CD4-positive, alpha-beta T cell treated with Interleukin-4 for 1 hour (primary cell): ENCODE data around the gene RRP12.
"Not testable (repeated sequence)": the region's sequence is repeated elsewhere in the genome, so short reads cannot be mapped to it uniquely, and the experiment has no call there.

Experiments used
- DNase-seq, 2 donors: peaks; one replicate each; pipeline ENCODE4 v3.0.0-alpha.2; 2020 to 2022

Gene RRP12

GRCh38 chr10:97363071-97363470 is 38.1 kb downstream of the RRP12 start:
- DNase-seq, result no peak

- DNase-seq, result no peak
Observed at GRCh38 chr10:97362310-97363033, 38.7 kb downstream of the RRP12 start.

GRCh38 chr10:97361537-97361901 is 39.6 kb downstream of the RRP12 start:
- DNase-seq, result no peak

- no peak for DNase-seq
Observed at GRCh38 chr10:97360705-97361536, 40.2 kb downstream of the RRP12 start.

GRCh38 chr10:97358781-97359180 is 42.4 kb downstream of the RRP12 start:
- DNase-seq, result no peak

GRCh38 chr10:97358349-97358748 is 42.8 kb downstream of the RRP12 start:
- no peak for DNase-seq

- no peak for DNase-seq
Observed at GRCh38 chr10:97356918-97357317, 44.2 kb downstream of the RRP12 start.

GRCh38 chr10:97356318-97356914 is 44.7 kb downstream of the RRP12 start:
- DNase-seq, result peak in 1 of 2 donors; percentile 44

GRCh38 chr10:97355571-97355975 is 45.6 kb downstream of the RRP12 start:
- DNase-seq, result peak in 1 of 2 donors; percentile 33

- peak in 1 of 2 donors; percentile 76 for DNase-seq
Observed at GRCh38 chr10:97353945-97354344, 47.2 kb downstream of the RRP12 start.

GRCh38 chr10:97349752-97350513 is 51.2 kb downstream of the RRP12 start:
- DNase-seq, result no peak

GRCh38 chr10:97347317-97347716 is 53.8 kb downstream of the RRP12 start:
- no peak for DNase-seq

- not testable (repeated sequence) for DNase-seq
Observed at GRCh38 chr10:97343664-97344063, 57.5 kb downstream of the RRP12 start.

GRCh38 chr10:97341416-97341815 is 59.7 kb downstream of the RRP12 start:
- DNase-seq, result no peak

- DNase-seq, result no peak
Observed at GRCh38 chr10:97338041-97338440, 63.1 kb downstream of the RRP12 start.

- DNase-seq, result no peak
Observed at GRCh38 chr10:97336942-97337831, 64.0 kb downstream of the RRP12 start.

GRCh38 chr10:97336446-97336845 is 64.7 kb downstream of the RRP12 start:
- DNase-seq, result no peak

- DNase-seq, result no peak
Observed at GRCh38 chr10:97336006-97336405, 65.1 kb downstream of the RRP12 start.

GRCh38 chr10:97335188-97335619 is 65.9 kb downstream of the RRP12 start:
- DNase-seq, result no peak

- peak; percentile 88 to 90 for DNase-seq
Observed at GRCh38 chr10:97334370-97335175, 66.6 kb downstream of the RRP12 start, which contains the start of gene FRAT2. FRAT2 (minus strand) TSS chr10:97334729; CDS start chr10:97334572, 157 bp downstream.
